ENCODE data around the gene CUL9. TPM values are rescaled to one million over a fixed set of nuclear protein-coding genes. Genes with fewer than 3 reads are reported as not detected.
A peak's percentile ranks its signal among the peaks of the same experiment; 100 is the strongest.

The CUL9 gene
- total RNA-seq, 1 donor from 2014 or later, result 11.1 TPM

DNA sequence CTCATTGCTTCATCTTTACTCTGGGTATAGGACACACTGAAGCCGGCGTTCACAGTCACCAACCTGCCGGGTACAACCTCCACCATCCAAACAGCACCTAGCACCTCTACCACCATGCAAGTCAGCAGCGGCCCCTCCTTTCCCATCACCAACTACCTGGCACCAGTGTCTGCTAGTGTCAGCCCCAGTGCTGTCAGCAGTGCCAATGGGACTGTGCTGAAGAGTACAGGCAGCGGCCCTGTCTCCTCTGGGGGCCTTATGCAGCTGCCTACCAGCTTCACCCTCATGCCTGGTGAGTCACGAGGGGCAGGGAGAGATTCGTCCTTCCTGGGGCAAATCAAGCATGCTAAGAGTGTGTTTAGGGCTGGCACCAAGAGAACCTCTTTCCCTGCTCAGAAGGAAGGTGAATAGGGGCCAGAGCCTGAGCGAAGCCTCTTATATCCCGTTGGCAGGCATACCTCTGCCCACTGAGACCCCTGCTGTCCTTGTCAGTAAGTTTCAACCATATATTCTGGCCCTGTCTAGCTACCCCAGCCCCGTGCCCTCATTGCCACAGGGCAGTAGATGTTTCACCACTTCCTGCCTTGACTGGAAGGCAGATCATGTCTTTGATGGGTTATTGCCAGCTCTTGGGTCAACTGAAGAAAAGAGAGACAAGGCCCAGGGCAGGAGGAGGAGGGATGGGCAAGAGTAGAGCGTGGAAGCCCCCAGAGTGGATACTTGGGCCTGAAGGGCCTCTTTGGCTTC lies 6.1 kb upstream of the CUL9 start:
- Mint-ChIP-seq H3K27me3 (ENCODE audit: low read depth, unreplicated experiment) (no peaks in the 10 kb centered on the region), H3K36me3 (ENCODE audit: low read depth, unreplicated experiment) (peaks cover 21% of the 10 kb centered on the region), H3K4me1 (ENCODE audit: low read depth, unreplicated experiment) (peaks cover 24% of the 10 kb centered on the region), H3K27ac (ENCODE audit: unreplicated experiment) (peak overlapping the region; percentile 38), H3K9me3 (ENCODE audit: unreplicated experiment) (no peaks in the 10 kb centered on the region), H3K4me3 (ENCODE audit: unreplicated experiment) (no peak overlapping the region)
- Histone ChIP-seq H4K20me1 (ENCODE audit: insufficient read depth, low read length) (peaks cover 63% of the 10 kb centered on the region), H3K27ac (ENCODE audit: low read depth, low read length) (peak overlapping the region; percentile 73), H3K4me3 (ENCODE audit: insufficient read depth, low read depth, low read length) (no peak overlapping the region), H3K36me3 (ENCODE audit: insufficient read depth, low read length) (peaks cover 38% of the 10 kb centered on the region), H3K27me3 (ENCODE audit: insufficient read depth, low read length) (no peaks in the 10 kb centered on the region), H2AFZ (ENCODE audit: low read depth, low read length) (no peak overlapping the region), H3K79me2 (ENCODE audit: insufficient read depth, low read length) (peaks cover 67% of the 10 kb centered on the region), H3K4me1 (ENCODE audit: insufficient read depth, low read length) (peaks cover 27% of the 10 kb centered on the region), H3K9me3 (ENCODE audit: insufficient read depth, low read depth, low read length) (no peaks in the 10 kb centered on the region), H3K4me2 (ENCODE audit: low read length) (peak overlapping the region; percentile 99), H3K9ac (ENCODE audit: low read length) (peak overlapping the region; percentile 10)
- no peak for FAIRE-seq
- TF ChIP-seq, protein P1, sequence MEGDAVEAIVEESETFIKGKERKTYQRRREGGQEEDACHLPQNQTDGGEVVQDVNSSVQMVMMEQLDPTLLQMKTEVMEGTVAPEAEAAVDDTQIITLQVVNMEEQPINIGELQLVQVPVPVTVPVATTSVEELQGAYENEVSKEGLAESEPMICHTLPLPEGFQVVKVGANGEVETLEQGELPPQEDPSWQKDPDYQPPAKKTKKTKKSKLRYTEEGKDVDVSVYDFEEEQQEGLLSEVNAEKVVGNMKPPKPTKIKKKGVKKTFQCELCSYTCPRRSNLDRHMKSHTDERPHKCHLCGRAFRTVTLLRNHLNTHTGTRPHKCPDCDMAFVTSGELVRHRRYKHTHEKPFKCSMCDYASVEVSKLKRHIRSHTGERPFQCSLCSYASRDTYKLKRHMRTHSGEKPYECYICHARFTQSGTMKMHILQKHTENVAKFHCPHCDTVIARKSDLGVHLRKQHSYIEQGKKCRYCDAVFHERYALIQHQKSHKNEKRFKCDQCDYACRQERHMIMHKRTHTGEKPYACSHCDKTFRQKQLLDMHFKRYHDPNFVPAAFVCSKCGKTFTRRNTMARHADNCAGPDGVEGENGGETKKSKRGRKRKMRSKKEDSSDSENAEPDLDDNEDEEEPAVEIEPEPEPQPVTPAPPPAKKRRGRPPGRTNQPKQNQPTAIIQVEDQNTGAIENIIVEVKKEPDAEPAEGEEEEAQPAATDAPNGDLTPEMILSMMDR (IDR thresholded peaks at IDR 0.05; ENCODE audit: insufficient read depth, low read depth, low read length), result no peak
- no peak for TF ChIP-seq EZH2 (IDR thresholded peaks at IDR 0.05; ENCODE audit: insufficient read depth, low read length)
- no peak for DNase-seq (ENCODE audit: low read depth)

DNA sequence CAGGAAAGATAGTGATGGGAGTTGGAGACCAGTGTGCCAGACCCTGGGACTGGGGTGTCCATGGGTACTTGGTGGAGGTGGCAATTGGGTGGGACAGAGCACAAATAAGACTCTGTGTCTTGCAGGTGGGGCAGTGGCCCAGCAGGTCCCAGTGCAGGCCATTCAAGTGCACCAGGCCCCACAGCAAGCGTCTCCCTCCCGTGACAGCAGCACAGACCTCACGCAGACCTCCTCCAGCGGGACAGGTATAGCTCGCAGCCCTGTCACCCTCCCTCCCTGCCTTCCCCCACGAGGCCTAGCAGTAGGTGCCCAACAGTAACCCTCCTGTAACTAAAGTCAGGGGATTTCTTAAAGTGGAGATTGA lies 5.6 kb upstream of the CUL9 start:
- DNase-seq (ENCODE audit: low read depth) (no peak), FAIRE-seq (no peak)
- Mint-ChIP-seq H3K4me3 (ENCODE audit: unreplicated experiment) (no peak overlapping the region), H3K27me3 (ENCODE audit: low read depth, unreplicated experiment) (no peaks in the 10 kb centered on the region), H3K27ac (ENCODE audit: unreplicated experiment) (peak overlapping the region; percentile 47), H3K4me1 (ENCODE audit: low read depth, unreplicated experiment) (peaks cover 30% of the 10 kb centered on the region), H3K36me3 (ENCODE audit: low read depth, unreplicated experiment) (peaks cover 24% of the 10 kb centered on the region), H3K9me3 (ENCODE audit: unreplicated experiment) (no peaks in the 10 kb centered on the region)
- Histone ChIP-seq H2AFZ (ENCODE audit: low read depth, low read length) (no peak overlapping the region), H3K27me3 (ENCODE audit: insufficient read depth, low read length) (no peaks in the 10 kb centered on the region), H3K9me3 (ENCODE audit: insufficient read depth, low read depth, low read length) (no peaks in the 10 kb centered on the region), H3K27ac (ENCODE audit: low read depth, low read length) (no peak overlapping the region), H3K4me2 (ENCODE audit: low read length) (no peak overlapping the region), H3K79me2 (ENCODE audit: insufficient read depth, low read length) (peaks cover 65% of the 10 kb centered on the region), H3K4me1 (ENCODE audit: insufficient read depth, low read length) (peaks cover 32% of the 10 kb centered on the region), H4K20me1 (ENCODE audit: insufficient read depth, low read length) (peaks cover 69% of the 10 kb centered on the region), H3K9ac (ENCODE audit: low read length) (peak overlapping the region; percentile 12), H3K36me3 (ENCODE audit: insufficient read depth, low read length) (peaks cover 38% of the 10 kb centered on the region), H3K4me3 (ENCODE audit: insufficient read depth, low read depth, low read length) (no peak overlapping the region)
- no peak for TF ChIP-seq EZH2 (IDR thresholded peaks at IDR 0.05; ENCODE audit: insufficient read depth, low read length)
- TF ChIP-seq, protein P1 (IDR thresholded peaks at IDR 0.05; ENCODE audit: insufficient read depth, low read depth, low read length), result no peak

DNA sequence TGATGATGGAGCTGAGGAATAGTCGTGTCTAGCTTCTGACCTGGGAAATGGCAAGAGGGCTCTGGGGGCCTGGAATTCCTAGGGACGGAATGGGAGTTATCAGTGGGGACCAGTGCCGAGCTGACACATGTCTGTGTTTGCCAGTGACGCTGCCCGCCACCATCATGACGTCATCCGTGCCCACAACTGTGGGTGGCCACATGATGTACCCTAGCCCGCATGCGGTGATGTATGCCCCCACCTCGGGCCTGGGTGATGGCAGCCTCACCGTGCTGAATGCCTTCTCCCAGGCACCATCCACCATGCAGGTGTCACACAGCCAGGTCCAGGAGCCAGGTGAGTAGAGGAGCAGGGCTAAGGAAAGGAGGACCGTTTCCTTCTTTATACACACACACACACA lies 3.8 kb upstream of the CUL9 start:
- Histone ChIP-seq H3K9me3 (ENCODE audit: insufficient read depth, low read depth, low read length) (no peaks in the 10 kb centered on the region), H3K36me3 (ENCODE audit: insufficient read depth, low read length) (peaks cover 38% of the 10 kb centered on the region), H3K4me1 (ENCODE audit: insufficient read depth, low read length) (peaks cover 41% of the 10 kb centered on the region), H3K79me2 (ENCODE audit: insufficient read depth, low read length) (peaks cover 48% of the 10 kb centered on the region), H4K20me1 (ENCODE audit: insufficient read depth, low read length) (peaks cover 58% of the 10 kb centered on the region), H3K27me3 (ENCODE audit: insufficient read depth, low read length) (no peaks in the 10 kb centered on the region), H3K27ac (ENCODE audit: low read depth, low read length) (no peak overlapping the region), H3K4me3 (ENCODE audit: insufficient read depth, low read depth, low read length) (no peak overlapping the region), H3K9ac (ENCODE audit: low read length) (no peak overlapping the region), H3K4me2 (ENCODE audit: low read length) (no peak overlapping the region), H2AFZ (ENCODE audit: low read depth, low read length) (no peak overlapping the region)
- Mint-ChIP-seq H3K4me1 (ENCODE audit: low read depth, unreplicated experiment) (peaks cover 42% of the 10 kb centered on the region), H3K4me3 (ENCODE audit: unreplicated experiment) (no peak overlapping the region), H3K27ac (ENCODE audit: unreplicated experiment) (no peak overlapping the region), H3K9me3 (ENCODE audit: unreplicated experiment) (no peaks in the 10 kb centered on the region), H3K36me3 (ENCODE audit: low read depth, unreplicated experiment) (peaks cover 20% of the 10 kb centered on the region), H3K27me3 (ENCODE audit: low read depth, unreplicated experiment) (no peaks in the 10 kb centered on the region)
- DNase-seq (ENCODE audit: low read depth), result no peak
- no peak for TF ChIP-seq EZH2 (IDR thresholded peaks at IDR 0.05; ENCODE audit: insufficient read depth, low read length)
- TF ChIP-seq, protein P1 (IDR thresholded peaks at IDR 0.05; ENCODE audit: insufficient read depth, low read depth, low read length), result no peak
- FAIRE-seq, result no peak

Data from astrocyte (in vitro differentiated cells and primary cell).